Calu3 (cell line): ENCODE results near the gene E4F1. TPM values are rescaled to one million over a fixed set of nuclear protein-coding genes. Genes with fewer than 3 reads are reported as not detected.
A peak's percentile ranks its signal among the peaks of the same experiment; 100 is the strongest.

ENCODE experiments used
- BruUV-seq: library from RNA; stranded (reverse); fragments of 400-500 nt; replicated peaks from 2 replicates; lab custom pipeline; 2021; lab: Mats Ljungman, UMichigan
- CTCF ChIA-PET: fragments of 300-600 bp; sonication (Branson Sonifier 250); formaldehyde crosslinking; loops from one replicate; lab custom pipeline; 2022; ENCODE audit warnings: antibody characterized with exemption; lab: Charles Lee
- DNase-seq: peaks from one replicate; pipeline ENCODE4 v3.0.0; 2022
- H3K27ac Mint-ChIP-seq: one replicate; pipeline ENCODE4 v1.8.0; 2022; ENCODE audit warnings: mixed read lengths; ENCODE audit not compliant: unreplicated experiment
- H3K27me3 Mint-ChIP-seq: one replicate; pipeline ENCODE4 v1.8.0; 2022; ENCODE audit warnings: mixed read lengths; ENCODE audit not compliant: unreplicated experiment
- H3K36me3 Mint-ChIP-seq: one replicate; pipeline ENCODE4 v1.8.0; 2022; ENCODE audit warnings: mild to moderate bottlenecking, moderate library complexity, mixed read lengths; ENCODE audit not compliant: insufficient read depth, unreplicated experiment
- H3K4me1 Mint-ChIP-seq: one replicate; pipeline ENCODE4 v1.8.0; 2022; ENCODE audit warnings: mild to moderate bottlenecking, low read depth, mixed read lengths; ENCODE audit not compliant: unreplicated experiment
- H3K4me3 Mint-ChIP-seq: one replicate; pipeline ENCODE4 v1.8.0; 2022; ENCODE audit warnings: mild to moderate bottlenecking, low read depth, moderate library complexity, mixed read lengths; ENCODE audit not compliant: unreplicated experiment
- H3K9me3 Mint-ChIP-seq: one replicate; pipeline ENCODE4 v1.8.0; 2022; ENCODE audit warnings: low read depth, mixed read lengths; ENCODE audit not compliant: unreplicated experiment
- intact Hi-C: fragments of 100-400 bp; cut with micrococcal nuclease; formaldehyde crosslinking; loops from one replicate; pipeline ENCODE4 v1.10.0; 2022; ENCODE audit not compliant: unreplicated experiment
- total RNA-seq: library from RNA; stranded (reverse); gene quantifications from 2 replicates; pipeline ENCODE4 v1.2.3, GENCODE V29; 2022
- TF ChIP-seq, protein P1 (sequence below): fragments of 200-600 bp; IDR thresholded peaks from one replicate; pipeline ENCODE4 v1.8.0; 2022; ENCODE audit warnings: antibody characterized with exemption; ENCODE audit not compliant: unreplicated experiment

The E4F1 gene
- total RNA-seq, 1 experiment from 2014 or later, result 35.4 TPM

DNA sequence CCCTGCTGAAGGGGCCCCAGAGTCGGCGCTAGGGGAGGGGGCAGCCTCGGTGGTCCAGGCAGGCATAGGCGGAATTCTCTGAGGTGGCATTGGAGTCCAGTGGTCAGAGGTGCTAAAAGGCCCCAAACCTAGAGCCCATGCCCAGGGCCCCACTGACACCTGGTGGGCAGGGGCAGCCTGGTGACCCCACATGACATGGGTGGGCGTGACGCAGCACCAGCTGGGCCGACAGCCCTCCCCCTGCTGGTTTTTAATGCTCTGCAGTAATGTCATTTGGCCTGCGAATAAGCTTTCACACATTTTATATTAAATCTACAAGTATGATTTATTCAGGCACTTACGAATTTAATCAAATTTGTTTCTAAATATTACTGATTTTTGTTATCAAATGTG is 46.7 kb downstream of the E4F1 start:
- no TSS peak for BruUV-seq
- no peak for DNase-seq
- H3K36me3 Mint-ChIP-seq, result peaks cover 71% of the 10 kb centered on the region
- H3K4me1 Mint-ChIP-seq, result peaks cover 23% of the 10 kb centered on the region
- intact Hi-C loops, result no loop called here
- TF ChIP-seq, protein P1, sequence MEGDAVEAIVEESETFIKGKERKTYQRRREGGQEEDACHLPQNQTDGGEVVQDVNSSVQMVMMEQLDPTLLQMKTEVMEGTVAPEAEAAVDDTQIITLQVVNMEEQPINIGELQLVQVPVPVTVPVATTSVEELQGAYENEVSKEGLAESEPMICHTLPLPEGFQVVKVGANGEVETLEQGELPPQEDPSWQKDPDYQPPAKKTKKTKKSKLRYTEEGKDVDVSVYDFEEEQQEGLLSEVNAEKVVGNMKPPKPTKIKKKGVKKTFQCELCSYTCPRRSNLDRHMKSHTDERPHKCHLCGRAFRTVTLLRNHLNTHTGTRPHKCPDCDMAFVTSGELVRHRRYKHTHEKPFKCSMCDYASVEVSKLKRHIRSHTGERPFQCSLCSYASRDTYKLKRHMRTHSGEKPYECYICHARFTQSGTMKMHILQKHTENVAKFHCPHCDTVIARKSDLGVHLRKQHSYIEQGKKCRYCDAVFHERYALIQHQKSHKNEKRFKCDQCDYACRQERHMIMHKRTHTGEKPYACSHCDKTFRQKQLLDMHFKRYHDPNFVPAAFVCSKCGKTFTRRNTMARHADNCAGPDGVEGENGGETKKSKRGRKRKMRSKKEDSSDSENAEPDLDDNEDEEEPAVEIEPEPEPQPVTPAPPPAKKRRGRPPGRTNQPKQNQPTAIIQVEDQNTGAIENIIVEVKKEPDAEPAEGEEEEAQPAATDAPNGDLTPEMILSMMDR, result no peak
- no peaks in the 10 kb centered on the region for H3K27me3 Mint-ChIP-seq
- H3K27ac Mint-ChIP-seq, result no peak overlapping the region
- H3K4me3 Mint-ChIP-seq, result peak overlapping the region; percentile 100
- H3K9me3 Mint-ChIP-seq, result no peaks in the 10 kb centered on the region
- CTCF ChIA-PET, result interaction anchor here (1.0 kb wide), 1 partner anchor 75 kb away, joined by 3 read pairs; no protein-coding TSS in a partner anchor

DNA sequence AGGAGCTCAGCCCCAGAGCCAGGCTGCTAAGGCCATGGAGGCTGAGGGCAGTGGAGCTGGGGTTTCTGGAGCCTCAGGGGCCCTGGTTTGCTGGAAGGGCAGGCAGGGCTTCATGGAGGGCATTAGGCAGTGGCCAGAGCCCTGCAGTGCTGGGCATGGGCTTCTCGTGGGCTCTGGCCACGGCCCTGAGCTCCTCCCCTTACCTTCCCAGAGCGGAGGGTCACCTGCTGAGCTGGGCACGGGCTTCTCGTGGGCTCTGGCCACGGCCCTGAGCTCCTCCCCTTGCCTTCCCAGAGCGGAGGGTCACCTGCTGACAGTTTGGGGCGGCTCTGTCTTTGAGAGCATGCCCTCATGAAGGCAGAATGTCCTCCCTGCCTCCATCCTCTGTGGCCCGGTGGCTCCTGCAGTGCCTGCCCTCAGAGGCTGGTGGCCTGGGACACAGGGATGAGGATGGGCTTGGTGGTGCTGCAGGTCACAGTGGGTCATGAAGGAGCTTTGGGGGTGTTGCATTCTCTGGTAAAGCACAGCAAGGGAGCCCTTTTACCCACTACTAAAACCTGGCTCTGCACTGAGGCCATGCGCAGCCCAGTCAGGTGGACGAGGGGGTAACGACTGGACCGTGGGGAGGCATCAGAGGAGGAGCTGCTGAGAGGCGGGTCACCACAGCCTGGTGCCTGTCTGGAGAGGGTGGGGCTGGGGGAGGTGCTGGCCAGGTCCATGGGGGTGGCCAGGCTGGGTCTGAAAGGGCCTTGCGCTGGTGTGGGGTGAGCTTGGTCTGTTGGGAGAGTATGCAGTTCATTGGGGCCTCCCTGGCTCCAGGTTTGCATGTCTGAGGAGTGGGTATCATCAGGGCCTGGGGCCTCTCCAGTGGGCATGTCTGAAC is 47.4 kb downstream of the E4F1 start:
- no TSS peak for BruUV-seq
- DNase-seq, result no peak
- H3K27me3 Mint-ChIP-seq, result no peaks in the 10 kb centered on the region
- H3K9me3 Mint-ChIP-seq, result no peaks in the 10 kb centered on the region
- intact Hi-C loops, result no loop called here
- H3K36me3 Mint-ChIP-seq, result peaks cover 63% of the 10 kb centered on the region
- H3K4me1 Mint-ChIP-seq, result peaks cover 17% of the 10 kb centered on the region
- TF ChIP-seq, protein P1, result no peak
- no peak overlapping the region for H3K27ac Mint-ChIP-seq
- CTCF ChIA-PET, result interaction anchor here (1.0 kb wide), 1 partner anchor 76 kb away, joined by 3 read pairs; no protein-coding TSS in a partner anchor
- no peak overlapping the region for H3K4me3 Mint-ChIP-seq

DNA sequence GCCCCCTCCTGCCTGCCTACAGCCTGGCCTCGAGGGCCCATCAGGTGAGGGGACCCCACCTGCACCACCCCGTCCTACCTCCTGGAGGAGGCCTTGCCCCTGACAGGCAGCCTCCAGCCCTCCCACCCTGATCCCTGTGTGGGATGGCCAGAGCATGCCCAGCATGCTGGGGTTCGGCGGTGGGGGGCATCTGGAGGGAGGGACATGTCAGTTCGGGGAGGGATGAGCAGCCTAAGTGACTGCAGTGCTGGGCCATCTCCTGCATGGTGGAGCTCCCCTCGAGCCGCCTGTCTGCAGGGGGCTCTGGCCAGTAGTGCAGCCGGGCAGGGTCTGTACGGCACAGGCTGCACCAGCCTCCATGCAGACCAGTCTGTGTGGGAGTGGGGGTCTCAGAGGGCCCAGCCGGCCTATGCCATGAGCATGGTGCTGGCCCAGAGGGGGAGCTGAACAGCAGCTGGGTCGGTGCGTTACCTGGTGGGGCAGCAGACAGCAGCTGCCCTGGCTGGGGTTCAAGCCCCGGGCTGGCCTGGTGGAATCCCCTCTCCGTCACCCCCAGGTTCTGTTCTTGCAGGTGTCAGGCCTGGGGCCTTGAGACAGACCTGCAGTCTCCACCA is 48.6 kb downstream of the E4F1 start:
- no TSS peak for BruUV-seq
- TF ChIP-seq, protein P1, result no peak
- Mint-ChIP-seq H3K4me1 (peaks cover 10% of the 10 kb centered on the region), H3K27ac (no peak overlapping the region), H3K27me3 (peaks cover 2% of the 10 kb centered on the region), H3K36me3 (peaks cover 52% of the 10 kb centered on the region), H3K4me3 (no peak overlapping the region), H3K9me3 (no peaks in the 10 kb centered on the region)
- intact Hi-C loops, result no loop called here
- CTCF ChIA-PET, result no interaction called here
- no peak for DNase-seq

DNA sequence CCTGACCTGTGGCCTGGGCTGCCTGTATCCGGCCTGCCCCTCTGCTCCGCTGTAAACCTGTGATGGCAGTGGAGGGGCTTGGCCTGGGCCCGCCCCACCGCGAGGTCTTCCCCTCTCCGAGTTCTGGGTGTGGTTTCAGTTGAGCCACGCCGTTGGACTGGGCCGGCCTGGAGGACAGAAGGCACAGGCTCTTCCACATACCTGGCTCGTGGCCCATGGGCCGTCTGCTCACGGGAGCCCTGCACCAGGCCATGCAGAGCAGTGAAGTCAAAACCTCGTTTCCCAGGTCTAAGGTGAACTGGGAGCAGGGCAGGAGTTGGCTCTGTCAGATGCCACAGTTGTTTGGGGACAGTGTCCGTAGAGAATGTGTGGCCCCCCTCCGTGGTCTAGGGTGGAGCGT is 50.1 kb downstream of the E4F1 start:
- Mint-ChIP-seq H3K27me3 (peaks cover 13% of the 10 kb centered on the region), H3K27ac (no peak overlapping the region), H3K4me1 (peaks cover 10% of the 10 kb centered on the region), H3K4me3 (no peak overlapping the region), H3K36me3 (peaks cover 37% of the 10 kb centered on the region), H3K9me3 (no peaks in the 10 kb centered on the region)
- intact Hi-C loops, result no loop called here
- DNase-seq, result no peak
- TF ChIP-seq, protein P1, result no peak
- no TSS peak for BruUV-seq
- CTCF ChIA-PET, result interaction anchor here (0.7 kb wide), 1 partner anchor 1886 kb away, joined by 3 read pairs; no protein-coding TSS in a partner anchor
